Spleen (tissue), 11 donors: ENCODE measurements around the gene EPHB3. TPM values are rescaled to one million over a fixed set of nuclear protein-coding genes. Genes with fewer than 3 reads are reported as not detected.

Source experiments
- DNase-seq: peaks from one replicate; pipeline ENCODE4 v3.0.0-alpha.2; 2020
- H3K27ac ChIP-seq, 8 donors: fragments of 200-600 bp; sonication (generic) in 7 of 8; 1 replicate in 4 of 8; 2 replicates in 4 of 8; pipeline versions ENCODE4 v1.5.0 to v1.8.0; 2016 to 2021; ENCODE audit warnings: inconsistent platforms in 4 of 8, mild to moderate bottlenecking in 4 of 8, moderate library complexity in 1 of 8
- H3K27me3 ChIP-seq, 7 donors: fragments of 200-600 bp; sonication (generic) in 6 of 7; replicated peaks in 1 of 7; 1 replicate in 4 of 7; 2 replicates in 3 of 7; pipeline versions ENCODE4 v1.5.0 to v1.8.0; 2016 to 2021; ENCODE audit warnings: inconsistent platforms in 3 of 7, mild to moderate bottlenecking in 1 of 7
- H3K36me3 ChIP-seq, 6 donors: fragments of 200-600 bp; sonication (generic) in 5 of 6; 1 replicate in 4 of 6; 2 replicates in 2 of 6; pipeline versions ENCODE4 v1.5.0 to v1.8.0; 2016 to 2021; ENCODE audit warnings: inconsistent platforms in 2 of 6
- H3K4me1 ChIP-seq, 6 donors: fragments of 200-600 bp; sonication (generic) in 5 of 6; 1 replicate in 3 of 6; 2 replicates in 3 of 6; pipeline versions ENCODE4 v1.5.0 to v1.8.0; 2016 to 2021; ENCODE audit warnings: inconsistent platforms in 3 of 6
- H3K4me3 ChIP-seq, 8 donors: fragments of 200-600 bp; sonication (generic) in 7 of 8; 1 replicate in 4 of 8; 2 replicates in 4 of 8; pipeline versions ENCODE4 v1.5.0 to v1.8.0; 2016 to 2021; ENCODE audit warnings: inconsistent platforms in 4 of 8, mild to moderate bottlenecking in 4 of 8, moderate library complexity in 2 of 8
- H3K9me3 ChIP-seq, 8 donors: fragments of 200-600 bp; sonication (generic) in 7 of 8; 1 replicate in 4 of 8; 2 replicates in 4 of 8; pipeline versions ENCODE4 v1.5.0 to v1.8.0; 2016 to 2021; ENCODE audit warnings: inconsistent platforms in 4 of 8
- CTCF ChIP-seq, 11 experiments: fragments of 200-600 bp in 7 of 11; fragments of 450-650 bp in 4 of 11; sonication (generic) in 4 of 11; IDR thresholded peaks in 8 of 11; conservative IDR thresholded peaks in 3 of 11; 1 replicate in 7 of 11; 2 replicates in 4 of 11; pipeline versions ENCODE4 v1.4.0 to v1.8.0; 2016 to 2021; ENCODE audit warnings: antibody characterized with exemption in 11 of 11, inconsistent platforms in 4 of 11, mild to moderate bottlenecking in 1 of 11
- POLR2A ChIP-seq, 3 donors: fragments of 450-650 bp; IDR thresholded peaks; one replicate each; pipeline ENCODE4 v1.5.1; 2017; ENCODE audit warnings: antibody characterized with exemption in 3 of 3, mild to moderate bottlenecking in 1 of 3
- POLR2AphosphoS5 ChIP-seq, 3 donors: sonication (generic); formaldehyde crosslinking; IDR thresholded peaks; one replicate each; pipeline ENCODE4 v1.5.1; 2017; ENCODE audit warnings: antibody characterized with exemption in 3 of 3
- WGBS, 5 donors: extraction: QIAGEN DNeasy Blood & Tissue Kit in 3 of 5; methylation state at CpG; one replicate each; pipeline versions ENCODE4 v1.1.5 to v1.1.7; 2013 to 2018; 5-methylcytosine and 5-hydroxymethylcytosine counted together
- intact Hi-C: fragments of 100-400 bp; cut with DNase I; formaldehyde crosslinking; loops from one replicate; pipeline ENCODE4 v1.15.0; 2023; ENCODE audit warnings: low total_unique reads
- polyA plus RNA-seq, 3 donors: library from polyadenylated mRNA; stranded (reverse); fragments of 200-250 nt; gene quantifications; one replicate each; pipeline ENCODE4 v1.2.1, GENCODE V29; 2013
- total RNA-seq, 7 donors: library from RNA; depleted of rRNA in 3 of 7; stranded (reverse); fragments of >200 nt in 3 of 7; fragmentation: NEBNext Ultra II Directional in 4 of 7; extraction: Animal tissue kit (Norgen Biotek cat#: 25700) in 4 of 7; gene quantifications; one replicate each; pipeline versions ENCODE4 v1.1.0 to v1.2.1, GENCODE V29; 2016 to 2021
- donor health status: healthy with polysubstance abuse.
- donor health status: DM: no; HTN: no; CAD: no; lungs with moderate emphysema.
- donor health status: DM: no; HTN: no; CAD: no.
- donor health status: Bipolar disorder and iron deficiency.
- donor health status: healthy.
- donor health status: DM: no; HTN: no; CAD: no.
- donor health status: DM: yes; HTN: yes; CAD: no.

Gene EPHB3
- total and polyA plus RNA-seq, 10 donors, result 0.23 to 2.3 (median 0.88) TPM

GRCh38 chr3:184604615-184605290 is 43.2 kb downstream of the EPHB3 start:
- Histone ChIP-seq H3K4me3 (peak overlapping the region; percentile 16 to 66 (median 30)), H3K4me1 (peaks cover 22 to 65% (median 41%) of the 10 kb centered on the region in 6 donors), H3K9me3 (no peaks in the 10 kb centered on the region), H3K27me3 (peaks cover 4 to 65% (median 34%) of the 10 kb centered on the region in 7 donors), H3K36me3 (no peaks in the 10 kb centered on the region), H3K27ac (no peak overlapping the region)
- WGBS, 5 donors, result 42 to 56% (median 50%) methylated on average over 20 of the region's 20 CpGs
- no peak for DNase-seq
- TF ChIP-seq CTCF (IDR thresholded peaks at IDR 0.05 in 8 of 11, conservative IDR thresholded peaks at IDR 0.05 in 3 of 11), result no peak
- no peak for TF ChIP-seq POLR2A (IDR thresholded peaks at IDR 0.05)
- TF ChIP-seq POLR2AphosphoS5 (IDR thresholded peaks at IDR 0.05), result no peak
- intact Hi-C loops, result no loop called here

GRCh38 chr3:184608209-184608608 is 46.6 kb downstream of the EPHB3 start:
- H3K27ac ChIP-seq, result no peak overlapping the region
- TF ChIP-seq CTCF (IDR thresholded peaks at IDR 0.05 in 8 of 11, conservative IDR thresholded peaks at IDR 0.05 in 3 of 11), result no peak
- no peak for TF ChIP-seq POLR2A (IDR thresholded peaks at IDR 0.05)
- TF ChIP-seq POLR2AphosphoS5 (IDR thresholded peaks at IDR 0.05), result no peak
- no peak for DNase-seq

GRCh38 chr3:184609476-184610244 is 48.1 kb downstream of the EPHB3 start:
- Histone ChIP-seq H3K4me1 (peaks cover 0 to 27% (median 4%) of the 10 kb centered on the region in 6 donors), H3K36me3 (no peaks in the 10 kb centered on the region), H3K4me3 (no peak overlapping the region), H3K9me3 (no peaks in the 10 kb centered on the region), H3K27me3 (peaks cover 0 to 28% (median 3%) of the 10 kb centered on the region in 7 donors), H3K27ac (no peak overlapping the region)
- no peak for DNase-seq
- intact Hi-C loops, result no loop called here
- WGBS, 5 donors, result 73 to 92% (median 86%) methylated on average over 9 of the region's 9 CpGs
- no peak for TF ChIP-seq POLR2A (IDR thresholded peaks at IDR 0.05)
- TF ChIP-seq POLR2AphosphoS5 (IDR thresholded peaks at IDR 0.05), result no peak
- no peak for TF ChIP-seq CTCF (IDR thresholded peaks at IDR 0.05 in 8 of 11, conservative IDR thresholded peaks at IDR 0.05 in 3 of 11)

More at GRCh38 chr3:184608209-184608608, 46.6 kb downstream of the EPHB3 start:
- peaks cover 11 to 42% (median 18%) of the 10 kb centered on the region in 6 donors for H3K4me1 ChIP-seq
- intact Hi-C loops, result no loop called here
- H3K4me3 ChIP-seq, result no peak overlapping the region
- no peaks in the 10 kb centered on the region for H3K9me3 ChIP-seq
- no peaks in the 10 kb centered on the region for H3K36me3 ChIP-seq
- peaks cover 4 to 31% (median 17%) of the 10 kb centered on the region in 7 donors for H3K27me3 ChIP-seq
